BLaER1 treated with 17β-estradiol and CSF1 and Interleukin-3, amounts not matched to agents 10 nM and 100 nM (cell line): ENCODE data around the gene PTRHD1.
A peak's percentile ranks its signal among the peaks of the same experiment; 100 is the strongest.

Source experiments
- H3K27ac ChIP-seq, 11 experiments: shearing (Covaris generic); formaldehyde crosslinking; 2 replicates each; pipeline ENCODE4 v1.8.1; 2022
- H3K27me3 ChIP-seq, 11 experiments: shearing (Covaris generic); formaldehyde crosslinking; 2 replicates each; pipeline ENCODE4 v1.8.1; 2022
- H3K36me3 ChIP-seq, 11 experiments: shearing (Covaris generic); formaldehyde crosslinking; 2 replicates each; pipeline ENCODE4 v1.8.1; 2022
- H3K4me1 ChIP-seq, 10 experiments: shearing (Covaris generic); formaldehyde crosslinking; 2 replicates each; pipeline ENCODE4 v1.8.1; 2022
- H3K4me2 ChIP-seq, 11 experiments: shearing (Covaris generic); formaldehyde crosslinking; 2 replicates each; pipeline ENCODE4 v1.8.1; 2022
- H3K4me3 ChIP-seq, 10 experiments: shearing (Covaris generic); formaldehyde crosslinking; 2 replicates each; pipeline ENCODE4 v1.8.1; 2022
- H3K9ac ChIP-seq, 11 experiments: shearing (Covaris generic); formaldehyde crosslinking; 2 replicates each; pipeline ENCODE4 v1.8.1; 2022
- H3K9me3 ChIP-seq, 11 experiments: shearing (Covaris generic); formaldehyde crosslinking; replicated peaks in 1 of 11; 2 replicates each; pipeline ENCODE4 v1.8.1; 2022
- H4K20me1 ChIP-seq, 11 experiments: shearing (Covaris generic); formaldehyde crosslinking; 2 replicates each; pipeline ENCODE4 v1.8.1; 2022
- Cebpa-rat ChIP-seq, 11 experiments: shearing (Covaris generic); IDR thresholded peaks; 2 replicates each; pipeline ENCODE4 v1.8.1; 2022

Gene PTRHD1

GRCh38 chr2:24831221-24832072, 38.3 kb upstream of the PTRHD1 start:
- Histone ChIP-seq H3K27ac (no peak overlapping the region), H3K36me3 (peaks cover 17 to 55% (median 44%) of the 10 kb centered on the region in 11 experiments)

GRCh38 chr2:24830786-24831185, 37.6 kb upstream of the PTRHD1 start:
- Histone ChIP-seq H3K9ac (no peak overlapping the region), H3K27me3 (no peaks in the 10 kb centered on the region), H3K4me1 (peaks cover 0 to 27% (median 17%) of the 10 kb centered on the region in 10 experiments; a peak in 18 of 20 replicates), H3K27ac (no peak overlapping the region), H3K4me3 (no peak overlapping the region), H3K9me3 (no peaks in the 10 kb centered on the region), H3K36me3 (peaks cover 16 to 55% (median 41%) of the 10 kb centered on the region in 11 experiments; a peak in 21 of 22 replicates), H4K20me1 (peaks cover 0 to 49% (median 6%) of the 10 kb centered on the region in 11 experiments; a peak in 12 of 22 replicates), H3K4me2 (no peak overlapping the region)
- TF ChIP-seq Cebpa-rat (IDR thresholded peaks at IDR 0.05): no peak

More at GRCh38 chr2:24831221-24832072, 38.3 kb upstream of the PTRHD1 start:
- H3K9me3 ChIP-seq: no peaks in the 10 kb centered on the region
- no peak overlapping the region for H3K9ac ChIP-seq
- H4K20me1 ChIP-seq: peaks cover 0 to 42% (median 6%) of the 10 kb centered on the region in 11 experiments; a peak in 12 of 22 replicates
- no peak overlapping the region for H3K4me3 ChIP-seq
- no peak for TF ChIP-seq Cebpa-rat (IDR thresholded peaks at IDR 0.05)
- peaks cover 0 to 20% (median 10%) of the 10 kb centered on the region in 10 experiments; a peak in 16 of 20 replicates for H3K4me1 ChIP-seq
- H3K4me2 ChIP-seq: no peak overlapping the region
- H3K27me3 ChIP-seq: no peaks in the 10 kb centered on the region

- Histone ChIP-seq H3K9me3 (no peaks in the 10 kb centered on the region), H4K20me1 (peaks cover 0 to 53% (median 6%) of the 10 kb centered on the region in 11 experiments; a peak in 12 of 22 replicates), H3K27ac (no peak overlapping the region), H3K9ac (no peak overlapping the region), H3K4me2 (no peak overlapping the region), H3K27me3 (no peaks in the 10 kb centered on the region), H3K4me1 (peaks cover 0 to 29% (median 19%) of the 10 kb centered on the region in 10 experiments; a peak in 18 of 20 replicates), H3K36me3 (peaks cover 17 to 55% (median 43%) of the 10 kb centered on the region in 11 experiments; a peak in 21 of 22 replicates), H3K4me3 (no peak overlapping the region)
- no peak for TF ChIP-seq Cebpa-rat (IDR thresholded peaks at IDR 0.05)
Measured at GRCh38 chr2:24830351-24830750, 37.2 kb upstream of the PTRHD1 start.

- Histone ChIP-seq H3K4me2 (peak overlapping the region in 6 of 11 experiments; percentile 13 to 55 (median 33); a peak in 5 of 22 replicates), H3K9ac (peak overlapping the region in 1 of 11 experiments; percentile 19; a peak in 1 of 22 replicates), H3K36me3 (peaks cover 23 to 55% (median 42%) of the 10 kb centered on the region in 11 experiments), H3K4me3 (no peak overlapping the region), H3K27ac (no peak overlapping the region), H4K20me1 (peaks cover 0 to 47% (median 6%) of the 10 kb centered on the region in 11 experiments; a peak in 12 of 22 replicates), H3K27me3 (no peaks in the 10 kb centered on the region), H3K9me3 (no peaks in the 10 kb centered on the region), H3K4me1 (peaks cover 0 to 29% (median 19%) of the 10 kb centered on the region in 10 experiments; a peak in 18 of 20 replicates)
- TF ChIP-seq Cebpa-rat (IDR thresholded peaks at IDR 0.05): no peak
Measured at GRCh38 chr2:24828238-24828996, 35.2 kb upstream of the PTRHD1 start.

GRCh38 chr2:24827321-24828237, 34.4 kb upstream of the PTRHD1 start:
- H3K9me3 ChIP-seq: no peaks in the 10 kb centered on the region
- no peaks in the 10 kb centered on the region for H3K27me3 ChIP-seq
- H3K4me3 ChIP-seq: no peak overlapping the region
- H3K4me2 ChIP-seq: peak overlapping the region in 9 of 11 experiments; percentile 13 to 55 (median 29); a peak in 12 of 22 replicates
- peaks cover 0 to 40% (median 6%) of the 10 kb centered on the region in 11 experiments; a peak in 12 of 22 replicates for H4K20me1 ChIP-seq
- H3K9ac ChIP-seq: peak overlapping the region in 2 of 11 experiments; percentile 19 to 26; a peak in 3 of 22 replicates
- no peak overlapping the region for H3K27ac ChIP-seq
- H3K36me3 ChIP-seq: peaks cover 23 to 57% (median 44%) of the 10 kb centered on the region in 11 experiments
- TF ChIP-seq Cebpa-rat (IDR thresholded peaks at IDR 0.05): no peak
- H3K4me1 ChIP-seq: peaks cover 0 to 29% (median 19%) of the 10 kb centered on the region in 10 experiments; a peak in 18 of 20 replicates

GRCh38 chr2:24826773-24827145, 33.6 kb upstream of the PTRHD1 start:
- TF ChIP-seq Cebpa-rat (IDR thresholded peaks at IDR 0.05): no peak
- Histone ChIP-seq H3K27me3 (no peaks in the 10 kb centered on the region), H3K9me3 (no peaks in the 10 kb centered on the region), H4K20me1 (peaks cover 0 to 37% (median 6%) of the 10 kb centered on the region in 11 experiments; a peak in 12 of 22 replicates), H3K4me1 (peaks cover 0 to 29% (median 19%) of the 10 kb centered on the region in 10 experiments; a peak in 18 of 20 replicates), H3K27ac (no peak overlapping the region), H3K36me3 (peaks cover 31 to 65% (median 52%) of the 10 kb centered on the region in 11 experiments), H3K4me3 (no peak overlapping the region), H3K4me2 (peak overlapping the region in 1 of 11 experiments; percentile 15; a peak in 2 of 22 replicates), H3K9ac (0 out of 22 replicates have a peak overlapping the region, but pooled peaks of 1 of the 11 experiments have one; percentile 2)

GRCh38 chr2:24825883-24826772, 32.9 kb upstream of the PTRHD1 start:
- Histone ChIP-seq H3K27ac (peak overlapping the region in 2 of 11 experiments; percentile 9 to 23; a peak in 2 of 22 replicates), H3K27me3 (no peaks in the 10 kb centered on the region), H3K4me3 (no peak overlapping the region), H3K4me2 (peak overlapping the region in 9 of 11 experiments; percentile 5 to 38 (median 25); a peak in 8 of 22 replicates), H3K9me3 (no peaks in the 10 kb centered on the region), H4K20me1 (peaks cover 0 to 35% (median 7%) of the 10 kb centered on the region in 11 experiments; a peak in 12 of 22 replicates), H3K9ac (peak overlapping the region in 2 of 11 experiments; percentile 2 to 29; a peak in 1 of 22 replicates), H3K36me3 (peaks cover 36 to 67% (median 59%) of the 10 kb centered on the region in 11 experiments), H3K4me1 (peaks cover 0 to 29% (median 19%) of the 10 kb centered on the region in 10 experiments; a peak in 18 of 20 replicates)
- no peak for TF ChIP-seq Cebpa-rat (IDR thresholded peaks at IDR 0.05)
